Measurements from ENCODE around the gene ATXN7L1.

ATXN7L1 gene

GRCh38 chr7:105650382-105650970 is 225.9 kb downstream of the ATXN7L1 start:
- in situ Hi-C loops (cut with HindIII; ENCODE audit: low sequenced_read_pairs): no loop called here
- H3K4me3 ChIP-seq (ENCODE audit: low read depth, low read length): no peak overlapping the region
- no peak for DNase-seq (ENCODE audit: low read depth, low spot score)
- TF ChIP-seq CTCF (IDR thresholded peaks at IDR 0.05; ENCODE audit: low read depth, low read length): no peak

GRCh38 chr7:105649727-105650381 is 226.5 kb downstream of the ATXN7L1 start:
- peak; percentile 49 for DNase-seq (ENCODE audit: low read depth, low spot score)
- in situ Hi-C loops (cut with HindIII; ENCODE audit: low sequenced_read_pairs): no loop called here
- no peak for TF ChIP-seq CTCF (IDR thresholded peaks at IDR 0.05; ENCODE audit: low read depth, low read length)
- no peak overlapping the region for H3K4me3 ChIP-seq (ENCODE audit: low read depth, low read length)

GRCh38 chr7:105648561-105649401 is 227.6 kb downstream of the ATXN7L1 start:
- no peak for TF ChIP-seq CTCF (IDR thresholded peaks at IDR 0.05; ENCODE audit: low read depth, low read length)
- DNase-seq (ENCODE audit: low read depth, low spot score): no peak
- in situ Hi-C loops (cut with HindIII; ENCODE audit: low sequenced_read_pairs): no loop called here
- H3K4me3 ChIP-seq (ENCODE audit: low read depth, low read length): no peak overlapping the region

- in situ Hi-C loops (cut with HindIII; ENCODE audit: low sequenced_read_pairs): no loop called here
- no peak for TF ChIP-seq CTCF (IDR thresholded peaks at IDR 0.05; ENCODE audit: low read depth, low read length)
- H3K4me3 ChIP-seq (ENCODE audit: low read depth, low read length): no peak overlapping the region
- no peak for DNase-seq (ENCODE audit: low read depth, low spot score)
These were observed 228.8 kb downstream of the ATXN7L1 start for GRCh38 chr7:105647591-105647990.

GRCh38 chr7:105644937-105645336 is 231.5 kb downstream of the ATXN7L1 start:
- in situ Hi-C loops (cut with HindIII; ENCODE audit: low sequenced_read_pairs): no loop called here
- no peak overlapping the region for H3K4me3 ChIP-seq (ENCODE audit: low read depth, low read length)
- DNase-seq (ENCODE audit: low read depth, low spot score): no peak
- no peak for TF ChIP-seq CTCF (IDR thresholded peaks at IDR 0.05; ENCODE audit: low read depth, low read length)

- no peak for TF ChIP-seq CTCF (IDR thresholded peaks at IDR 0.05; ENCODE audit: low read depth, low read length)
- H3K4me3 ChIP-seq (ENCODE audit: low read depth, low read length): no peak overlapping the region
- in situ Hi-C loops (cut with HindIII; ENCODE audit: low sequenced_read_pairs): no loop called here
- no peak for DNase-seq (ENCODE audit: low read depth, low spot score)
These were observed 232.5 kb downstream of the ATXN7L1 start for GRCh38 chr7:105643851-105644250.

Measured in astrocyte of the spinal cord (primary cell).